ENCODE results near the gene ARHGAP42.

ARHGAP42 gene

GRCh38 chr11:100675115-100675650, 11.9 kb upstream of the ARHGAP42 start:
- Histone ChIP-seq H3K36me3 (no peaks in the 10 kb centered on the region), H3K27ac (no peak overlapping the region)

GRCh38 chr11:100676901-100677300, 10.2 kb upstream of the ARHGAP42 start:
- H3K27me3 ChIP-seq = no peaks in the 10 kb centered on the region
- H3K4me3 ChIP-seq (ENCODE audit: low read depth in 1 of 2, low read length in 1 of 2) = no peak overlapping the region
- H3K36me3 ChIP-seq = no peaks in the 10 kb centered on the region
- TF ChIP-seq, protein P1, sequence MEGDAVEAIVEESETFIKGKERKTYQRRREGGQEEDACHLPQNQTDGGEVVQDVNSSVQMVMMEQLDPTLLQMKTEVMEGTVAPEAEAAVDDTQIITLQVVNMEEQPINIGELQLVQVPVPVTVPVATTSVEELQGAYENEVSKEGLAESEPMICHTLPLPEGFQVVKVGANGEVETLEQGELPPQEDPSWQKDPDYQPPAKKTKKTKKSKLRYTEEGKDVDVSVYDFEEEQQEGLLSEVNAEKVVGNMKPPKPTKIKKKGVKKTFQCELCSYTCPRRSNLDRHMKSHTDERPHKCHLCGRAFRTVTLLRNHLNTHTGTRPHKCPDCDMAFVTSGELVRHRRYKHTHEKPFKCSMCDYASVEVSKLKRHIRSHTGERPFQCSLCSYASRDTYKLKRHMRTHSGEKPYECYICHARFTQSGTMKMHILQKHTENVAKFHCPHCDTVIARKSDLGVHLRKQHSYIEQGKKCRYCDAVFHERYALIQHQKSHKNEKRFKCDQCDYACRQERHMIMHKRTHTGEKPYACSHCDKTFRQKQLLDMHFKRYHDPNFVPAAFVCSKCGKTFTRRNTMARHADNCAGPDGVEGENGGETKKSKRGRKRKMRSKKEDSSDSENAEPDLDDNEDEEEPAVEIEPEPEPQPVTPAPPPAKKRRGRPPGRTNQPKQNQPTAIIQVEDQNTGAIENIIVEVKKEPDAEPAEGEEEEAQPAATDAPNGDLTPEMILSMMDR (IDR thresholded peaks at IDR 0.05) = no peak
- no peaks in the 10 kb centered on the region for H3K9me3 ChIP-seq
- H3K4me1 ChIP-seq (ENCODE audit: control insufficient read depth in 1 of 2, insufficient read depth in 1 of 2, low read depth in 1 of 2, low read length in 1 of 2) = peaks cover 0 to 9% of the 10 kb centered on the region in 2 experiments
- H3K27ac ChIP-seq = no peak overlapping the region

More at GRCh38 chr11:100675115-100675650, 11.9 kb upstream of the ARHGAP42 start:
- TF ChIP-seq, protein P1 (IDR thresholded peaks at IDR 0.05) = no peak
- Histone ChIP-seq H3K4me3 (ENCODE audit: low read depth in 1 of 2, low read length in 1 of 2) (no peak overlapping the region), H3K4me1 (ENCODE audit: control insufficient read depth in 1 of 2, insufficient read depth in 1 of 2, low read depth in 1 of 2, low read length in 1 of 2) (no peaks in the 10 kb centered on the region), H3K9me3 (no peaks in the 10 kb centered on the region), H3K27me3 (no peaks in the 10 kb centered on the region)

DNA sequence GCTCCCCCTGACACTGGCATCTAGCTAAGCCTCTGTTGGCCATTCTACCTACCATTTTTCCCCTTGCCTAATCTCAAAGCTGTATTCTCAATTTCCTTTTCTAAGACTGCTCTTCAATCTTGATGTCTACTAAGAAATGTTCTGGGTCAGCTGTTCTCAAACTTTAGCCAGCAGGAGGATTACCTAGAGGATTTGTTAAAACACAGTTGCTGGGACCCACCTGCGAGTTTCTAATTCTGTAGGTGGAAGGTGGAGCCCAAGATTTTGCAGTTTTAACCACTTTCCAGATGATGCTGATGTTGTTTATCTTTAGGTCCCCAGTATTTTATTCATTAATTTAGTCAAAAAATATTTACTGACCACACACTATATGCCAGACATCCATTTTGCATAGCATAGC, 9.3 kb upstream of the ARHGAP42 start:
- Histone ChIP-seq H3K4me1 (ENCODE audit: control insufficient read depth in 1 of 2, insufficient read depth in 1 of 2, low read depth in 1 of 2, low read length in 1 of 2) (peaks cover 0 to 9% of the 10 kb centered on the region in 2 experiments), H3K27me3 (no peaks in the 10 kb centered on the region), H3K4me3 (ENCODE audit: low read depth in 1 of 2, low read length in 1 of 2) (no peak overlapping the region), H3K9me3 (no peaks in the 10 kb centered on the region), H3K27ac (no peak overlapping the region), H3K36me3 (no peaks in the 10 kb centered on the region)
- TF ChIP-seq, protein P1 (IDR thresholded peaks at IDR 0.05) = no peak

DNA sequence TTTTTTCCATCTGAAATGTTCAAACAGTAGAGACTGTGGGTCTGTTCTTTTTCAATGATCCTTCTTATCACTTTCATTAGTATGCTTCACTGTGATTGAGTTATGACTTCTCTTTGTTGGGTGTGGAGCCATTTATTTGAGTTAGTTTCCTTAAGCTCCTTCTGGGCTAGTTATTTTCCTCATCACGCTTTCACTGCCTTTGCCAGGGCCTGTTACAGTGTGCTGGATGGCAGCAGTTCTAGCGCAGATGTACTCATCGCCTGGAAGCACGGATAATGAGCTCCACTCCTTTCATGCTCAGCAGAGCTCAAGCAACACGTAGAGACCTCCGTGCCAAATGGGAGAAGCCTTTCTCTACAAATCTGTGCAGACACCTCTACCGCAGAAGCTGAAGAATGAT, 7.0 kb upstream of the ARHGAP42 start:
- H3K9me3 ChIP-seq = no peaks in the 10 kb centered on the region
- peaks cover 10% of the 10 kb centered on the region for H3K27me3 ChIP-seq
- H3K4me1 ChIP-seq (ENCODE audit: control insufficient read depth in 1 of 2, insufficient read depth in 1 of 2, low read depth in 1 of 2, low read length in 1 of 2) = peaks cover 0 to 9% of the 10 kb centered on the region in 2 experiments
- no peaks in the 10 kb centered on the region for H3K36me3 ChIP-seq
- no peak overlapping the region for H3K4me3 ChIP-seq (ENCODE audit: low read depth in 1 of 2, low read length in 1 of 2)
- TF ChIP-seq, protein P1 (IDR thresholded peaks at IDR 0.05) = no peak
- no peak overlapping the region for H3K27ac ChIP-seq

GRCh38 chr11:100681064-100681502, 6.0 kb upstream of the ARHGAP42 start:
- Histone ChIP-seq H3K36me3 (no peaks in the 10 kb centered on the region), H3K4me1 (ENCODE audit: control insufficient read depth in 1 of 2, insufficient read depth in 1 of 2, low read depth in 1 of 2, low read length in 1 of 2) (peaks cover 0 to 9% of the 10 kb centered on the region in 2 experiments), H3K9me3 (no peaks in the 10 kb centered on the region), H3K27me3 (peaks cover 20% of the 10 kb centered on the region), H3K27ac (no peak overlapping the region), H3K4me3 (ENCODE audit: low read depth in 1 of 2, low read length in 1 of 2) (no peak overlapping the region)
- TF ChIP-seq, protein P1 (IDR thresholded peaks at IDR 0.05) = no peak

All from neutrophil (primary cell).